Activated T-helper 2 cell treated with anti-CD3 and anti-CD28 coated beads, Interferon-gamma antibody, Interleukin-2, Interleukin-4, amounts not matched to agents 10 μg/mL and 5 μg/mL and 100 μg/mL, durations not matched to agents 14 hours and 24 hours and 36 hours (primary cell): Measurements from ENCODE around the gene EPHA5. TPM values are rescaled to one million over a fixed set of nuclear protein-coding genes. Genes with fewer than 3 reads are reported as not detected.

Experiments used
- DNase-seq: peaks from one replicate; pipeline ENCODE4 v3.0.0; 2021; ENCODE audit warnings: low spot score
- H3K27ac Mint-ChIP-seq: one replicate; pipeline ENCODE4 v1.8.0; 2021; ENCODE audit warnings: mixed read lengths
- H3K27me3 Mint-ChIP-seq: one replicate; pipeline ENCODE4 v1.8.0; 2021; ENCODE audit warnings: low read depth, mixed read lengths
- H3K36me3 Mint-ChIP-seq: one replicate; pipeline ENCODE4 v1.8.0; 2021; ENCODE audit warnings: low read depth, mixed read lengths
- H3K4me1 Mint-ChIP-seq: one replicate; pipeline ENCODE4 v1.8.0; 2021; ENCODE audit warnings: low read depth, mixed read lengths
- H3K4me3 Mint-ChIP-seq: one replicate; pipeline ENCODE4 v1.8.0; 2021; ENCODE audit warnings: low read depth, mild to moderate bottlenecking, moderate library complexity, mixed read lengths
- H3K9me3 Mint-ChIP-seq: one replicate; pipeline ENCODE4 v1.8.0; 2021; ENCODE audit warnings: mixed read lengths
- intact Hi-C: fragments of 100-400 bp; cut with micrococcal nuclease; formaldehyde crosslinking; loops from one replicate; pipeline ENCODE4 v1.15.1; 2023
- total RNA-seq: library from RNA; stranded (reverse); gene quantifications from 2 replicates; pipeline ENCODE4 v1.2.3, GENCODE V29; 2022

EPHA5 gene
- total RNA-seq, 1 donor from 2014 or later: not detected

DNA sequence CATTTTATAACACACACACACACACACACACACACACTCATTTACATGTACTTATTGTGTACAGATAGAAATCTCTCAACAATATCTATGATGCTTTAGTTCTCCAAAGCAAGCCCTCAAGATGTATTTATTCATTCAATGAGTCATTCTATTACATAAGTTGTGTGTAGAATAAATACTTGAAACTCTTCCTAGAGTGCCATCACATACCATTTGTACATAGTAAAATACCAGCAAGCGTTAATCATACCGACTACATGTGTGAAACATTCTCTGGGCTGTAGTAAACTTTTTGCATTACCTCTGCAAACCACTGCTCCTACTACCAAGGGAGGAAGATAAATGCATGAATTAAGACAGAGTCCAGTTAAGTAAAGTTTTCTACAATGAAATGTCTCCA, 70.9 kb downstream of the EPHA5 start:
- Mint-ChIP-seq H3K9me3 (peaks cover 11% of the 10 kb centered on the region), H3K4me1 (no peaks in the 10 kb centered on the region), H3K36me3 (no peaks in the 10 kb centered on the region), H3K4me3 (no peak overlapping the region), H3K27me3 (no peaks in the 10 kb centered on the region), H3K27ac (no peak overlapping the region)
- intact Hi-C loops: no loop called here
- DNase-seq: no peak

DNA sequence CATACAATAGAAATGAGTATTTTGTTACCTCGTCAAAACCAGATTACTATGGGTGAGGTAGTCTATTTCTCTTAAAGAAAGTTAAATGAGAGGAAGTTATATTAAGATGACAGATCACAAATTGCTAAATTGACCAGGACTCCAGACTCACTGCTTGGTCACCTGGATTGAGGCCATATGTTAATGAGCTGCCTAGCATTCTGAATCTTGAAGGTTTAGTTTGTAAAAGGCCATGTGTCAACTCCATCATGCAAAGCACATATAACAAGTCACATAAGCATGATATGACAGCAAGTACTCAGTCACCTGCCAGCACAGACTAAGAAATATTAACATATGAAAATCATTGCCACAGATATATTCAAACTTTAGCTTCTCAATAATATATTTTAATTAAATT, 72.6 kb downstream of the EPHA5 start:
- H3K4me1 Mint-ChIP-seq: no peaks in the 10 kb centered on the region
- peaks cover 12% of the 10 kb centered on the region for H3K9me3 Mint-ChIP-seq
- DNase-seq: no peak
- H3K36me3 Mint-ChIP-seq: no peaks in the 10 kb centered on the region
- no peak overlapping the region for H3K27ac Mint-ChIP-seq
- H3K4me3 Mint-ChIP-seq: no peak overlapping the region
- no peaks in the 10 kb centered on the region for H3K27me3 Mint-ChIP-seq
- intact Hi-C loops: no loop called here

DNA sequence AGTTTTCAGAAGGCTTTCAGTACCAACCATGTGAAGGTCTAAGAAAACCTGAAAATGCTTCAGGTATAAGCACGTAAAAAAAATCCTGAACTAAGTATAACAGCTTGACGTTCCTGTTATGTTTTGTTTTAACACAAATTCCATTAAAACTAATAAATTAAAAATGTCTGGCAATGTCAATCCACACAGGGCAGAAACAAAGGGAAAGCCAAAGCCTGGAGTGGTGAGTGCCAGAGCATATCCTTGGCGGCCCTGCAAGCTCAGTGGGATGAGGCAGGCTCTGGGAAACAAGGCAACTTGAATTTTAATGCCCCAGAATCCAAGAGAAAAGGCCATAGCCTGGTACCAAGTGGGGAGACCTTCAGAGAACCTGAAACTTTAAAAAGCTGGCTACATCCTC, 78.2 kb downstream of the EPHA5 start:
- intact Hi-C loops: no loop called here
- H3K4me3 Mint-ChIP-seq: no peak overlapping the region
- peaks cover 6% of the 10 kb centered on the region for H3K9me3 Mint-ChIP-seq
- H3K36me3 Mint-ChIP-seq: no peaks in the 10 kb centered on the region
- no peak for DNase-seq
- H3K27ac Mint-ChIP-seq: no peak overlapping the region
- H3K27me3 Mint-ChIP-seq: no peaks in the 10 kb centered on the region
- H3K4me1 Mint-ChIP-seq: no peaks in the 10 kb centered on the region

DNA sequence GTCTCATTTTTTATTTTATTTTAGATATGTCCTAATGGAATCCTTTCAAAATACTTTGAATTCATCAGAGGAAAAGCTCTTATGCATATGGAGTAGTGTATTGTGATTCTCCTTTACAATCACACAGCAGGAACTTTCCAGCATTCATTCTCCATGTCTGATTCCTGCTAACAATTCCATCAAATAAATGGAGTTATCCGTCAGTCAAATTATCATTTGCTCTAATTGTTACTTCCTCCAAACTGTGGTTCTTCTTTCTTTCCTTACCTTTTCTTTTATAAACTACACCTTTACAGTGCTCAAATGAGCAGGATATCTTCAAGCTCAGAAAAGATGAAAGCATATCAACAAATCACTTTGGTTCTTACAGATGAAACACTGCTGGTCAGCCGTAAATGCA, 80.4 kb downstream of the EPHA5 start:
- intact Hi-C loops: no loop called here
- no peak overlapping the region for H3K27ac Mint-ChIP-seq
- DNase-seq: no peak
- H3K4me3 Mint-ChIP-seq: no peak overlapping the region
- H3K4me1 Mint-ChIP-seq: no peaks in the 10 kb centered on the region
- H3K9me3 Mint-ChIP-seq: peaks cover 3% of the 10 kb centered on the region
- H3K36me3 Mint-ChIP-seq: no peaks in the 10 kb centered on the region
- no peaks in the 10 kb centered on the region for H3K27me3 Mint-ChIP-seq

DNA sequence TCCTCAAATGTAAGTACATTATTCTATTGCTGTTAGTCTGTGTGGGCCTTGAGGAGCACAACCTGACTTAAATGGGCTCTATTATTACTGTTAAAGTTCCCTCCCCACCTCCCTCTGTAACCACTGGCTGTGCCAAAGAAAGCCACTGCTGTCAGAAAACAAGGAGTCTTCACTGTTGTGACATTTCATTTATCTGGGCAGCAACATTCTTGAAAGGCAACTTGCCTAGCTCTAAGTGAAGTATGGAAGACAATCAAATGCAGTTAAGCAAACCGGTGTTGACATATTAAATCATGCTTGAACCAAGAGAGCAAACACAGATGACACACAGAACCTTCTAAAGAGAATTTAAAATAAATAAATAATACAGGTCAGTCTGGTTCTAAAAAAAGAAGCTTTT, 81.0 kb downstream of the EPHA5 start:
- intact Hi-C loops: no loop called here
- Mint-ChIP-seq H3K36me3 (no peaks in the 10 kb centered on the region), H3K27ac (no peak overlapping the region), H3K27me3 (no peaks in the 10 kb centered on the region), H3K4me3 (no peak overlapping the region), H3K9me3 (peaks cover under 1% of the 10 kb centered on the region), H3K4me1 (no peaks in the 10 kb centered on the region)
- no peak for DNase-seq

DNA sequence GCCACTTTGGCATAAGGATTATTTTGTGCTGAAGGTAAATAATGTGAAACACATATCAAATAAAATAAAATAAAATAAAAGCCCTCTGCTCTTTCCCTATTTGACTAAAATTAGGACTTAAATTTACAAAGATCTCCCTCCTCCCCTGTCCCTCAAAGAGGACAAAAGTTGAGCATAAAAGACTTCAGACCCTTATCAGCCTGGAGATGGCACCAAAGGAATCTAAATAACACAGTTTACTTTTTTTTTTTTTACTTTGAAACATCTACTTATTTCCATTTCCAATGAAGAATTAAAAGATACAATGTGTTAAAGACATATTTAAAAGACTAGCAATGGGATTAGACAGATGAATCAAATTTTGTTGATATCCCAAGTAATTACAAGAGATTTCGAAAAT, 89.7 kb downstream of the EPHA5 start:
- no peaks in the 10 kb centered on the region for H3K36me3 Mint-ChIP-seq
- H3K4me1 Mint-ChIP-seq: no peaks in the 10 kb centered on the region
- intact Hi-C loops: no loop called here
- no peak for DNase-seq
- no peaks in the 10 kb centered on the region for H3K27me3 Mint-ChIP-seq
- H3K27ac Mint-ChIP-seq: no peak overlapping the region
- H3K4me3 Mint-ChIP-seq: no peak overlapping the region
- peaks cover 4% of the 10 kb centered on the region for H3K9me3 Mint-ChIP-seq

DNA sequence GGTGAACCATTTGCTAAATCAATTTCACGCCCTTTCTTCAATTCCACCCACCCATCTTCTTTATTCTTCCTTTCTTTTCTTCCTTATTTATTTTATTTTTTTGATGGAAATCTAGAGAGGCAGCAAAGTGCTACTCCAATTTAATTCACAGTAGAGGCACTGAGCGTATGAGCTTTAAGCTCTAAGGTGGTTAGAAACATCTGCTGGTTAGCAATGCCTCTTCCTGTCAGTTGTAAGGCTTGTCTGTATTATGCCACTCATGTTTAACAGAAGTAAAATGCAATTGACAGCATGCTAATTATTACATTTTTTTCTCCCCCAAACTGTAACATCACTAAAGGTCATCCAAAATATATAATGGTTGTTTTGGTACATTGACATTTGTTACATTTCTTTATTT, 103.8 kb downstream of the EPHA5 start:
- H3K27me3 Mint-ChIP-seq: no peaks in the 10 kb centered on the region

DNA sequence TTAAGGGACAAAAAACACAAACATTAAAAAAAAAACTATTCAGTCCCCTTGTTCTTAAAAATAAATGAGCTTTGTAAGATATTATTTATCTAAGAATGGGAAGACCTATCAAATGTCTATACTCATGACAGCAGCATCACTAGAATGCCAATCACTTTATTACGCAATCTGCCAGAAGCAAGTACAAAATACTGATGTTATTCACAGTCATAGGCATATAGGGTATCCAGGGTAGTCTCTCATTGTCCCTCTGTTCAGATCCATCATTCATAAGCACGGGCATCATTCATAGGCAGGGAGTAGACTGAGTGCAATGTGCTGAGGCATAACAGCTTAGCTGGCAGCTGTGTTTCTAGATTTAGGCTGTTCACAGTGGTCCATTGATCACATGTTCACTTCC, 109.1 kb downstream of the EPHA5 start:
- H3K9me3 Mint-ChIP-seq: no peaks in the 10 kb centered on the region
- no peak overlapping the region for H3K27ac Mint-ChIP-seq
- no peaks in the 10 kb centered on the region for H3K4me1 Mint-ChIP-seq
- DNase-seq: no peak
- H3K4me3 Mint-ChIP-seq: no peak overlapping the region
- H3K27me3 Mint-ChIP-seq: no peaks in the 10 kb centered on the region
- no peaks in the 10 kb centered on the region for H3K36me3 Mint-ChIP-seq
- intact Hi-C loops: no loop called here

More for the DNA sequence above, 103.8 kb downstream of the EPHA5 start:
- Mint-ChIP-seq H3K4me1 (no peaks in the 10 kb centered on the region), H3K27ac (no peak overlapping the region), H3K9me3 (peaks cover 7% of the 10 kb centered on the region), H3K36me3 (no peaks in the 10 kb centered on the region), H3K4me3 (no peak overlapping the region)
- DNase-seq: no peak
- intact Hi-C loops: no loop called here

DNA sequence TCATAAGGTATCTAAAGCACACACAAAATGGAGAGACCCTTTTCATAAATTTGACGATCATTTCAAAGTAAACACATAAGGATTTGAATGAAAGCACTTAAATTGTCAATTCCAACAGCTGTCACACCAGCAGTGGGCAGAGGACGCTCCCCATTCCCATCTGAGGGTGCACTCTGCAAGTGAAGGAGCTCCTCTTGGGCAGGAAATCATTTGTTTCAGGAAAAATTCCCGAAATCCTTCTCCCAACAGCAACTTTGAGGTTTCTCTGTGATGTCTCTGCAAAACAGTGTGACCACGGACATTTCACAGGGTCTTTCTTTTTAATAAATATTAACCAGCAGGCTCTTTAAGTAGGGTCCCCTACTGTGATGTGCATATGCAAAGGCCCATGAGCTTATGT, 111.0 kb downstream of the EPHA5 start:
- Mint-ChIP-seq H3K4me1 (no peaks in the 10 kb centered on the region), H3K36me3 (no peaks in the 10 kb centered on the region), H3K4me3 (no peak overlapping the region), H3K27ac (no peak overlapping the region), H3K9me3 (no peaks in the 10 kb centered on the region), H3K27me3 (no peaks in the 10 kb centered on the region)
- DNase-seq: no peak
- intact Hi-C loops: no loop called here

DNA sequence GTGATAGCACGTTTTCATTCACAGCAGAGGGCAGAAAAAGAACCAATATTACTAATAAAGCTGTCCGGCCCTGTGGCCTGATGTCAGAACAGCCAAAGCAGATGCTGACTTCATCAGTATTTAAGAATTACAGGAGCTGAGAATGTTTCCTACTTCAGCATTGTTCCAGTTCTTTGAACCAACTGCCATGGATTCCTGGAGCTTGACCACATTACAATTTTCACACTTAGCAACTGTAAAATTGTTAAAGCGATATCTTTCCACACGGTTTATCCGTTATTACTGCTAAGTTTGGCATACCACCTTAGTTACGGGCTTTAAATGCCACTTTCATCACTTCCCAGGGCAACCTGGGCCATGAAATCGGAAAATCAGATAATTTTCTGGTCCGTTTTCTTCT, 118.2 kb downstream of the EPHA5 start:
- no peaks in the 10 kb centered on the region for H3K27me3 Mint-ChIP-seq
- H3K4me3 Mint-ChIP-seq: no peak overlapping the region
- H3K9me3 Mint-ChIP-seq: peaks cover 6% of the 10 kb centered on the region
- intact Hi-C loops: no loop called here
- no peak for DNase-seq
- no peaks in the 10 kb centered on the region for H3K36me3 Mint-ChIP-seq
- no peaks in the 10 kb centered on the region for H3K4me1 Mint-ChIP-seq
- no peak overlapping the region for H3K27ac Mint-ChIP-seq

DNA sequence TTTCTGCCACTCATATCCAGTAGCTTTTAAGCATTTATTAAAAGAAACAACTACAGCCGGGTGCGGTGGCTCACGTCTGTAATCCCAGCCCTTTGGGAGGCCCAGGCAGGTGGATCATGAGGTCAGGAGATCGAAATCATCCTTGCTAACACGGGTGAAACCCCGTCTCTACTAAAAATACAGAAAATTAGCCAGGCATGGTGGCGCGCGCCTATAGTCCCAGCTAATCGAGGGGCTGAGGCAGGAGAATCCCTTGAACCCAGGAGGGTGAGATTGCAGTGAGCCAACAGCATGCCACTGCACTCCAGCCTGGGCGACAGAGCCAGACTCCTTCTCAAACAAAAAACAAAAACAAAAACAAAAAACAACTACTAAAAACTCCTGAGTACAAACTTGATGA, 119.8 kb downstream of the EPHA5 start:
- no peak overlapping the region for H3K27ac Mint-ChIP-seq
- intact Hi-C loops: no loop called here

DNA sequence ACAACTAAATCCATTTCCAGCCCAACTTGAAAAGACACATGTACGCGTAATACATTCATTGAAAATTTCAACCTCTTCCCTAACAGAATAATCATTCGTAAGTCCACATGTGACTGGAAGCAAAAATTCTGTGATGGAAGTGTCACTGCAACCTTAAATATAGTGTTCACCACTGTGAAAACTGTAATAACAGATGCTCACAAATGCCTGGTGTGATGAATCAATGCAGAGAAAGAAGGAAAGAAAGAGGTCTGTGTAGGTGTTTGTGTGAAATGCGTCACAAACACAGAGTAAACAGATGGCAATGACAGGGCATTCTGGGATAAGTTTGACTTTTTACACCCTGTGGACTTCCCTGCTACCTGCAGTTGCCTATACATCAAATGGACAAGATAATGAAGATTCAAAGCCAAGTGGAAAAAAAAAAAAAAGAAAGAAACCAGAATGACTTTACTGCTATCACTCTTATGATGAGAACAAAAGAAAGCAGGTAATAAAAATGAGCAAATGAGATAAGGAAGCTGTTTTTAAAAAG, 123.3 kb downstream of the EPHA5 start:
- H3K9me3 Mint-ChIP-seq: peaks cover 33% of the 10 kb centered on the region

More for the DNA sequence above, 119.8 kb downstream of the EPHA5 start:
- H3K4me1 Mint-ChIP-seq: no peaks in the 10 kb centered on the region
- H3K36me3 Mint-ChIP-seq: no peaks in the 10 kb centered on the region
- H3K4me3 Mint-ChIP-seq: no peak overlapping the region
- H3K27me3 Mint-ChIP-seq: no peaks in the 10 kb centered on the region
- DNase-seq: no peak
- peaks cover 10% of the 10 kb centered on the region for H3K9me3 Mint-ChIP-seq

DNA sequence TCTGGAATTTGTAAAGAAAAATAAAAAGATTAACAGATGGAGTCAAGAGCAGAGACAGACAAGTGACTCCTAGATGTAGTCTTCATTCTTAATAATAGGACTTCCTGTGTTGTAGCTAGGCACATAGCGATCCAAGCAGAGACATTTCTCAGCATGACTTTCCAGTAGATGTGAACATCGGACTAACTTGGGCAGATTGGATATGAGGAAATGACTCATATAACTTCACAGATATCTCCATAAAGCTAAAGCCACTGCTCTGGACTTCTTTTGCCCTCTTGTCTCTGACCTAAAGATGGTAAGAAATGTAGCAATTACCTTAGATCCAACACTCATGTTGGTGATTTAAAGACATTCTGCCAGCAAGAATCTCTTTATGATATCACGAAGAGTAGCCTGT, 131.7 kb downstream of the EPHA5 start:
- Mint-ChIP-seq H3K36me3 (no peaks in the 10 kb centered on the region), H3K9me3 (peaks cover 26% of the 10 kb centered on the region), H3K27ac (no peak overlapping the region), H3K27me3 (no peaks in the 10 kb centered on the region), H3K4me3 (no peak overlapping the region), H3K4me1 (no peaks in the 10 kb centered on the region)
- no peak for DNase-seq
- intact Hi-C loops: no loop called here

More for the DNA sequence above, 123.3 kb downstream of the EPHA5 start:
- Mint-ChIP-seq H3K4me3 (no peak overlapping the region), H3K27me3 (no peaks in the 10 kb centered on the region), H3K27ac (no peak overlapping the region), H3K36me3 (no peaks in the 10 kb centered on the region), H3K4me1 (no peaks in the 10 kb centered on the region)
- intact Hi-C loops: no loop called here
- no peak for DNase-seq

DNA sequence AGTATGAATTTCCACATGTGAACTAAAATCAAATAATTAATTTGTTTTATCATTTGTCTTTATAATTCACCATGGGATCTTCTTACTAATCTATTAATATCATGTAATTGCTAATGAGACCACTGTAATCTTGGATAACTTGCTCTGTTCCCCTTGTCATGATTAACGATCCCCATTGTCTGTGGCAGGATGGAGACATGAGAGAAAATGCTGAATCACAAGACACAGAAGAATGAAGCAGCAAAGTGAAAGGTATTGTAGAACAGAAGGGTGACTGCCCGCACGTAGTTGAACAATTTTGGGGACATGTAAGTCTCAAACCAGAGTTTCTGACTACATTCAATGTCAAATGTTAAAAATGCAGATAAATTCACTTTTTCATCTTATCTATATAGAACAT, 135.2 kb downstream of the EPHA5 start:
- Mint-ChIP-seq H3K27ac (no peak overlapping the region), H3K36me3 (no peaks in the 10 kb centered on the region), H3K9me3 (peaks cover 11% of the 10 kb centered on the region), H3K4me3 (no peak overlapping the region), H3K27me3 (no peaks in the 10 kb centered on the region), H3K4me1 (no peaks in the 10 kb centered on the region)
- no peak for DNase-seq
- intact Hi-C loops: no loop called here
